HG03432 (cell line): ENCODE measurements around the gene HOXC6.

Experiments used
- ATAC-seq: cut with Tn5 transposase; IDR thresholded peaks from one replicate; pipeline ENCODE4 v1.9.1; 2021; ENCODE audit warnings: mild to moderate bottlenecking, moderate library complexity; ENCODE audit not compliant: unreplicated experiment

The HOXC6 gene

DNA sequence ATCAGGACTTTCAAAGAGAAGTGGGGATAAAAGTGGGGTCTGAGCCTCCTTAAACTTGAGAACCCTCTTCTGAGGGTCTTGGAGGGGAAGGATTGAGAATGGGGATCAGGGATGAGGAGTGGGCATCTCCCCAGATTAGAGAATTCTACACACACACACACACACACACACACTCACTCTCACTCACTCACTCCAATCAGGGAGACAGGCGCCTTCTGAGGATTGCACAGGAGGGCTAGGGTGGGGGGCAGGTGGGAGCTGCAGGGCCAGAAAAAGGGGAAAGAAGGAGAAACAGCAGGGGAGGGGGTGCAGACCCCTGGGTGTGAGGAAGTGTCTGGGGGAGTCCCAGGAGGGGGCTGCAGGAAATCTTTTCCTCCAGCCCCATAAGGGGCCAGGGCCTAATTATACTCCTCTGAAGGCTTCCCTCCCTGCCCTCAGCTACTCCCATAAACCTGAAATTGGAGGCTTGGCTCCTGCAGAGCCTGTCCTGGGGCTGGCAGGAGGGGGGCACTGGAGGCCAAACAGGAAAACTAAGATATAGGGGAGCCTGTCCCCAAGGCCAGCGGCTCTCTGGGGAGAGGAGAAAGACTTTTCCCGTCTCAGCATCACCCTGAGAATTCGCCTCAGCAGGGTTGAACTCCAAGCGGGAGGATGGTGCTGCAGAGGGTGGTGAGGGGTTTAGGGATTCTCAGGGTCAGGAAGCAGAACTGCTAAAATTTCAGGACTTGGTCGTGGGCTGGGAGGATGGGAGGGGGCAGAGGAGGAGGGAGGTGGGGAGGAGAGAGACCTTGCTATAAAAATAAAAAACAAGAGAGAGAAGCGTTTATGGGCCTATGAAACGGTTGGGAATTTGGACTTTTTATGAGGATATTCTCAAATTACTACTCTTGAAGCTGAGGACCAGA, 26.7 kb upstream of the HOXC6 start:
- ATAC-seq: no peak

DNA sequence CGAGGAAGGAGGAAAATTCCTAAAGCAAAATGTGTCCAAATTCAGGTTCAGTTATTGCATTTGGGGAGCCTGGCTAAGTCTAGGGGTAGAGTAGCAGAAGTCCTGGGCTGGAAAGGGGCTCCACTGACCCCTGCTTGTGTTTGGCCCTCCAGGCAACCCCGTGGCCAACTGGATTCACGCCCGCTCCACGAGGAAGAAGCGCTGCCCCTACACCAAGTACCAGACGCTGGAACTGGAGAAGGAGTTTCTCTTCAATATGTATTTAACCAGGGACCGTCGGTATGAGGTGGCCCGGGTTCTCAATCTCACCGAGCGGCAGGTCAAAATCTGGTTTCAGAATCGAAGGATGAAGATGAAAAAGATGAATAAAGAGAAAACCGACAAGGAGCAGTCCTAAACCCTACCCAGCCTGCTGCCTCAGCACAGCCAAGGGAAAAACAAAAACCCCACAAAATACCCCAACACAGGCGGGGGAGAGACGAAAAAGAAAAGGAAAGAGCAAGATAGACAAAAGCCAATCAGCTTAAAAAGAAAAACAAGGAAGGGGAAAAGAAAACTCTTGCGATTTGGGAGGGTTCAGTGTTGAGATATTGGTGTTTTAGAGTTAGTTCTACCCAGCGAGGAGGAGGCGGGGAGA, 25.8 kb upstream of the HOXC6 start:
- ATAC-seq: no peak

DNA sequence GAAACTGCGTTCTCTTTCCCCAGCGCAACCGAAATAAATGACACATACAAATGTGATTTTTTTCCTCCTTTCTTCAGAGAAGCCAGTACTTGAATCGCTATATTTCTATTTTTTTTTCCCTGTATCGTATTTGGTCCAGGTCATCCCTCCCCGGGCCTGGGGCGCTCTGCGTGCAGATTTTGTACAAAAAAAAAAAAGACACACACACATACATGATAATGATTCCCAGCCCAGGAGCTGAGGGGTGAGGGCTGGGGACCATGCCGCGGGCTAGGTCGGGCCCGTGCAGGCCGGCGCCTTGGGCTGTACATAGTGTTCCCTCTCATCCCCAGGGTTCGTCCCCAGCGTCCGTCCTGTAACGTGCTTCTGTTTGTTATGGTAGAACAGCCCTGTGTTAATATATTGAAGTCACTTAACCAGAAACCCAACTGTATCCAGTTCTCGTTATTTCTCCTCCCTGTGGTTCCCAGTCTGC, 25.3 kb upstream of the HOXC6 start:
- ATAC-seq: no peak

DNA sequence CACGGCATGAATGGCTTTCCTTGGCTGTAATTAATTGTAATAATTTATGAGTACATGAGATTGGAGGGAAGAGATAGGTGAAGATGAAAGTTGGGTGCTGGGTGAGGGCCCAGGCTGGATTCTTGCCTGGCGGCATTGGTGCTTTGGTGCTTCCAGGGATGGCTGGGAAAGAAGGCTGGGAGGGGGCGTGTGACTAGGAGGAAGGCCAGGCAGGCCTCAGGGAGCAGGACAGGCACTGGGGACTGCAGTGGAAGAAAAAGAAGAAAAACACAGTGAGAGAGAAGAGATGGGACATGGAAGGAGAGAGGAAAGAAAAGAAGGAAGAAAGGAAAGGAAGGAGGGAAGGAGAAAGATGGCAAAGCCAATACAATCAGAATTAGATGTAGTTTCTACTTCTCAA, 24.6 kb upstream of the HOXC6 start:
- ATAC-seq: no peak

DNA sequence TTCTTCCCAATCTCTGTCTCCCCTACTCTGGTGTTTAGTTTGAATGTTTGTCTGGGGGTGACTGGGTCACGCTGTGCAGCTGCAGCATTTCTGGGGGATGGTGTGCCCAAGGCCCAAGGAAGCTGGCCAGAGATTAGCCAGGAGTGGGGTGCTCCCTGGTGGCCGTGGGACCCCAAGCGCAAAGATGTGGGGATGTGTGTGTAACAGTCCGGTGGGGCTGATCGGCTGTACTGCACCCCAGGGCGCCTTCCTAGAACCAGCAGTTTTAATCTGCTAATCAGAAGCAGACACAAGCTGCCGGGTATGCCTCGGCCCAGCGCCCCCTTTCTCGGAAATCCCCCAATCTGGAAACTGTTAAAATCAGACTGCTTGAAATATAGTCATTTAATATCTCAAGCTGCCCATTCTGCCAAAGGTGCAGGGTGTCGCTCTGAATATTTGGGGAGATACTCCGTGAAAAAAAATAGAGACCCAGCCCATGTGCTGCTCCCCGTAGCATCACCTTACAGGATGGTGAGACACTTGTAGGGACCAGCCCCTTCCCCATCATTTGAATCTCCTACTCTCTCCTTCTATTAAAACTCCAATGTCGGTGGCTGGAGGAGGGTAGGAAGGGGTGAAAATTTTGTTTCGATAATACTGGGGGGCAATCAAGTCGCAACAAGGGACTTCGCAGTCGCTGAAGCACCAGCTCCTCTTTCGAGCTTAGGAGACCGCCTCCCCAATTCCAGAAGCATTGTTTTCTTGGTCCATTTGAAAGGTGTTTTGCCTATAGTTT, 24.0 kb upstream of the HOXC6 start:
- ATAC-seq: no peak

DNA sequence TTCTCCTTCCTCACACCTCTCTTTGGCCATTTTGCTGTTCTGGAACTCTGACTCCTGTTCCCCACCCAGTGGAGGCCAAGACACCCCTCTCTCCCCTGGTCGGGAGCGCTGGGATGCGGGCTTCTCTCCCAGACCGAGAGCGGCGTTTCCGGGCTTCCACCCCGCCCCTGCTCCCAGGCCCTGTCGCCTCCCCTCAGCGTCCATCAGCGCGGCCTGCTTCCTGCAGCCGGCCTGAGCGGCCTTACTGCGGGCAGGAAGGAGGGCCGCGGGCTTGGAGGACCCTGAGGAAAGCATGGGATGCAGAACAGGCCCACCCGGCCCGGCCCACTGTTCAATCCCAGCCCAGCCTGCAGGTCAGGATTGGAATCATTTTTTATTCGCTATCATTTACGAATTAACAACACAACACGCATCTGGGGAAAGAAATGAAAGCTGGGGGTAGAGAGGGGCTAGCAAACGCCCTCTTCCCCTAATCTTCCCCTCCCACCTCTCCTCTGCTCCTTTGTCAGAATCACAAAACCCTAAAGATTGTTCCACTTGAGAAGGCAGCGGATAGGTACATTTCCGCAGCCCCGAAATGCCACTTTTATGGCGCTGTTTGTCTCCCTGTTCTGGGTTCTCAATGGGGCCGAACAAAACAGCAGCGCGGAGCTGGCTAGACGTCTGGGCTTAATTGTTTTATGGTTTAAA, 23.3 kb upstream of the HOXC6 start:
- ATAC-seq: no peak

DNA sequence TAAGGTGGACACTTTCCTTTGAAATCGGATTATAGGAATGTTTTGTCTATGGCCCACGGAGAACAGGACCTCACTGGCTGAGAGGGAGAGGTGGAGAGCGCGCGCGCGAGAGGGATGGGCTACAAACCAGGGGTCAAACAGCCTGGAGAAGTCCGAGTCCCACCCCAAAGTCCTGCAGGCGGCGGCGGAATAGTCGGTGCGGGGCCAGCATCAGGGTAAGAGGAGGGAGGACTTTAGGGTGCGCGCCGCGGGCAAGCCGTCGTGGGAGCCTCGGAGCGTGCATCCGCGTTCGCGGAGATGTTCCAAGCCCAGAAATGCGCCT, 22.7 kb upstream of the HOXC6 start:
- no peak for ATAC-seq

DNA sequence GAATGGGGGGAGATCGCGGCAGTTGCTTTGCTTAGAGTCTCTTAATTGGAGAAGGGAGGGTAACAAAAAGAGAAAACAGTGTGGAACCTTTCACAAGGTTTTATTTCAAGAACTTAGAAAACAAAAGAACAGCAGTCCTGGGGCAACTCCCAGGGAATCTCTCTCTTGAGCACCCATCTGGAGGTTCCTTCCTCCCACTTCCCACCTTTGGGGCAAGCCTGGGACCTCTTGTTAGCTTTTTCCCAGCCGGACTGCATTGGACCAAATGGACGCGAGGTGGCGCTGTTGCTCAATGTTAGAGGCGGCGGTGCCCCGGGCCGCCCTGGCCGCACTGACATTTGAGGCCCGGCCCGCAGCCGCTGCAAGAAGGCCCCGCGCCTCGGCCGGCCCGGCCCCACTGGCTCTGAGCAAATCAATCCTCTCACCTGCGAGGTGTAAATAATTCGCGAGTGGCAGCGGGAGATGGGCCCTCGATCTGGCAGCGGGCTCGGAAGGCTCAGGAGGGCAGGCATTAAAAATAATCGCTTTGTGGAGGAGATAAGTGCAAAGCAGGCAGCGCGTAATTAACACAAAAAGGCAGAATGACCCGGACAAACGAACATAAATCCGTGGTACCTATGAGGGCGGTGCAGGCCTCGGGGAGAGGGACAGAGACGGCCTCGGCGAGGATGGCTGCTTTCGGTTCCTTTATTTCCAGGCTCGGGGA, 22.2 kb upstream of the HOXC6 start:
- peak; percentile 80 for ATAC-seq

DNA sequence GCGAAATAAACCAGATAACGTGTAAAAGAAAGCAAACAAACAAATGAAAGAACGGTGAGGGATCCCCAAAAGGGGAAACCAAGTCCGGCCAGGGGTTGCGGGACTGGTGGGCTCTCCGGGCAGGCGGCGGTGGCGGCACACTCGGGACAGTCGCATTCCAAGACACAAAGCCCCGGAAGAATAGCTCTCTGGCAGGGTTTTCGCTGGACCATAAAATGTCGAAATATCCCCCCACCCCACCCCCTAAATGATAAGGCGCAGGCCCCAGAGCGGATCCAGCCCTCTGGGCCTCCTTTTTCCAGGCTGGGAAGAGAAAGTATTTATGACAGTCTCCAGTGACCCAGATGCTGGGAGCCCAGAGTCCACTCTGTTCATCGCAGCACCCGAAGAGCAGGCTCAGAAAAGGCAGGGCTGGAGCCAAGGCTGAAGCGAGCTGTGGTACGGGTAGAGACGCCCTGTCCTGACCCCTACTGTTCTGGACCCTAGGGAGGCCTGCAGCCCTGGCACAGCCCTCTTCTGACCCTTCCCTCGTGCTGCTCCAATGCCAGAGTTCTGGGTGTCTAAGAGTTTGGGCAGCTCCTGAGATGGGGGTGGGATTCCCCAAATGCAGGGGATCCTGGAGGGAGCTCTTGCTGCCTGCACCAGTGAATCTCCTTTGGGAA, 21.6 kb upstream of the HOXC6 start:
- ATAC-seq: no peak

DNA sequence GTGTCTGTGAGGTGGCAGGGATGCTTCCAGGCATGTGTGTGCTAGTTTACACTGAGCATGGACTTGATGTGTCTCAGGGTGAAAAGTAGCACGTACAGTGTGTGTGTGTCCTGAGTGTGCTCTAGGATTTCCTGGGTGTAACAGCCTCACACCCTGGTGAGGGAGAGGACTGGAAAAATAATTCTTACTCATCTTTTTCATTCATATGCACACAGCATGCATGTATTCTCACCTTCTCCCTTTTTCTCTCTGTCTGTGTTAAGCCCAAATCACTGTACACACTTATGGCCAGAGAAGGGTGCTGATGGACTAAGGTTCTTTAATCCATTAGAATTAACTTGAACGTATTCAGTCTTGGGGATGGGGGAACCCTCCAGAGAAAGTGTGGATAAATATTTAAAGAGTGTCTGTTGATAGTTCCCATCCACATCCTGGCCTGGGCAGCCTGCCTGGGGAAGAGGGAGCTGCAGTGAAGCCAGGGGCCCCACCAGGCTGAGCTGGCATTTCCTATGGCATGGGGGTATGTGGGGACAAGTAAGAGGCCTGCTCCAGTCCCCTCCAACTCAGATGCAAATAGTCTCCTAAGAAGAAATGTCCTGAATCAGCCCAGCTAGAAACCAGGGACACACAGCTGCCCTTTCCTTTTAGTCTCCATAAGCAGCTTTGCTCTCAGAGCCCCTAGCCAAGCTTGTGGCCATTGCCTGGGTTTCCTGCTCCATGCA, 20.5 kb upstream of the HOXC6 start:
- ATAC-seq: no peak

DNA sequence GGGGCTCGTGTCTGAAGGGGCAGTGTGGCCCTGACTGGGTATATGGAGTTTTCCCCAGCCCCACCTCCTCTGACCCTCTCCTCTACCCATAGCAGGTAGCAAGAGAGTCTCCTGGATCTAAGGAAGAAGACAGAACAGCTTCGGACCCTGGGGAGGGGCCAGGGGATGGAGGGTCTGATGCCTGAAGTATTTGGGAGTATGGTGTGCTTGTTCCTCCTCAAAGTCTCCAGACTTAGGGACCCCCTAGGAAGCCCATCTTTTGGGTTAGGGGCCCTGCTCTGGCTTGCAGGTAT, 20.0 kb upstream of the HOXC6 start:
- ATAC-seq: no peak

DNA sequence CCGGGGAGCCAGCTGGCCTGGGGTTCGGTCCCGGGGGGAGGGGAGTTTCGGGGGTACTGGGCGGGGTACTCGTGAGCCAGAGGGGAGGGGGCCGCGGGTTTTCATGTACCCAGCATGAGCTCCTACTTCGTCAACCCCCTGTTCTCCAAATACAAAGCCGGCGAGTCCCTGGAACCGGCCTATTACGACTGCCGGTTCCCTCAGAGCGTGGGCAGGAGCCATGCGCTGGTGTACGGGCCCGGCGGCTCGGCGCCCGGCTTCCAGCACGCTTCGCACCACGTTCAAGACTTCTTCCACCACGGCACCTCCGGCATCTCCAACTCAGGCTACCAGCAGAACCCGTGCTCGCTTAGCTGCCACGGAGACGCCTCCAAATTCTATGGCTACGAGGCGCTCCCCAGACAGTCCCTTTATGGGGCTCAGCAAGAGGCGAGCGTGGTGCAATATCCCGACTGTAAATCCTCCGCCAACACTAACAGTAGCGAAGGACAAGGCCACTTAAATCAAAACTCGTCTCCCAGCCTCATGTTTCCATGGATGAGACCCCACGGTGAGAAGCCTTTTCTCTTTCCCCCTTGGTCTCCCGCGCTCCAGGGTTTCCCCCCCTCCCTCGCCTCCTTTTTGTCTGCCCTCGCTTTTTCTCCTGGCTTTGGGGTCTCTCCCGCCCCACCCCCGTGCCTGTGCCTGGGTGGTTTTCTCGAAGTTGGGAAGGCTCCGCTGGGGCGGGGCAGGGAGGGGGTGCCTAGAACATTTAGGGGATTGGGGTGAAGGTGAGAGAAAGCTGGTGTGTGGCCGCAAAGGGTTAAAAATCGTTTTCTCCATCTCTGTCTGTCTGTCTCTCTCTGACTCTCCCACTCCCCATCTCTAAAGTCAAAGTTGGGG, 18.8 kb upstream of the HOXC6 start:
- no peak for ATAC-seq

DNA sequence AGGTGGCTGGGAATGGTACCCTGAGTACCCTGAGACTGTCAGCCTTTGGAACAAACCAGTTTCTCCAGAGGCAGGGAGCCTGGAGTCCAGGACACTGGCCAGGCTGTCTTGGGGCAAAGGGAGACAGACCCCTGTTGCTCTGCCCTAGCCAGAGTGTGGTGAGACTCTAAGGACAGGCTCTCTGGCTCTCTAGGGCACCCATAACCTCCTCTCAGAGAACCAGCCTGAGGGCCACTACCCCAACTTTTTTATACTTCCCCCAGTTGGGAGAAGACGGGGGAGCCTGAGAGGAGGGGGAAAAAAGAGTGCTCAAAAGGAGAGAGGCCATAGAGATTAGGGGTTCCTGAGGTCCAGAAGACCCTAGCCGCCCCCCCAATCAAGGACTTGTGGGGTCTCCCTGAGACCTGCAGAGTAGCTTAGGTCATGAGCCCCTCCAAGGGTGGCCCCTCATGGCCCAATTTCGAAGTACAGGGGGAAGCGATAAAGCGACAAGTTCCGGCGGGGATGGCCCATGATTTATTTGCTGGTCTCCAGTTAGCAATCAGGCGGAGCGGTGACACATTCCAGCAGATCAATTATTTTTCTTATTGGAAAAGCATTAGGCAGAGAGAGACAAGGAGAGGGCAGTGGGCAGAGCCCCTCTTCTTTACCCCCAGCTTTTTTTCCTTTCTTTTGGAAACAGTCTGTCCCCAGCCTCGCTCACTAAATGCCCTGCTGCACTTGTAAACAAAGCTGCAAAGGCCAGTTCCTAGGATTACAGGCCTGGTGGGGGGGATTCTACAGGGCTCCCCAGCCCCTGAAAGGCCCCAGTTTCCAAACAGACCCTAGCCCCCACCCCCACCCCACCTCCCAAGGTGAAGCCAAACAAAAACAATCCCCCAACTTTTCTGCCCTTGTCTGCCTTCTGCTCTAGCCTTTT, 17.9 kb upstream of the HOXC6 start:
- ATAC-seq: no peak

DNA sequence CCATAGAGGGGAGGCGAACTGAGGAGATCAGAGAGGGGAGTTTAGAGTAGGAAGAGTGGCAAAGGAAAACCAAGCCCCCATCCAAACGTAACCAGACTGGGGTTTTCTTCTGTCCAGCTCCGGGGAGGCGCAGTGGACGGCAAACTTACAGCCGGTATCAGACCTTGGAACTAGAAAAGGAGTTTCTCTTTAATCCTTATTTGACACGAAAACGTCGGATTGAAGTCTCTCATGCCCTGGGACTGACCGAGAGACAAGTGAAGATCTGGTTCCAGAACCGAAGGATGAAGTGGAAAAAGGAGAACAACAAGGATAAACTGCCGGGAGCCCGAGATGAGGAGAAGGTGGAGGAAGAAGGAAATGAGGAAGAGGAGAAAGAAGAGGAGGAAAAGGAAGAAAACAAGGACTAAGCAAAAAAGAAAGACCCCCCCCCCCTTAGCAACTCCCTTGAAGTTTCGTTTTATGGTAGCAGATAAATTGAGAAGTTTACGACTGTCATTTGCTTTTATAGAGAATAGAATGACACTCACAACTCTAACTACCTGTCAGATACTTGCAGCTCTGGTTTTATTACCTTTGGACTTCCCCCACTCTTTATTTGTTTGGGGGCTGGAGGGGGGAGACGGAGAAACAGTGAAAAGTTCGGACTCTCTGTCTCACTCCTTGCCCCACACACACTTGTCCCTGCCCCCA, 17.1 kb upstream of the HOXC6 start:
- ATAC-seq: no peak

DNA sequence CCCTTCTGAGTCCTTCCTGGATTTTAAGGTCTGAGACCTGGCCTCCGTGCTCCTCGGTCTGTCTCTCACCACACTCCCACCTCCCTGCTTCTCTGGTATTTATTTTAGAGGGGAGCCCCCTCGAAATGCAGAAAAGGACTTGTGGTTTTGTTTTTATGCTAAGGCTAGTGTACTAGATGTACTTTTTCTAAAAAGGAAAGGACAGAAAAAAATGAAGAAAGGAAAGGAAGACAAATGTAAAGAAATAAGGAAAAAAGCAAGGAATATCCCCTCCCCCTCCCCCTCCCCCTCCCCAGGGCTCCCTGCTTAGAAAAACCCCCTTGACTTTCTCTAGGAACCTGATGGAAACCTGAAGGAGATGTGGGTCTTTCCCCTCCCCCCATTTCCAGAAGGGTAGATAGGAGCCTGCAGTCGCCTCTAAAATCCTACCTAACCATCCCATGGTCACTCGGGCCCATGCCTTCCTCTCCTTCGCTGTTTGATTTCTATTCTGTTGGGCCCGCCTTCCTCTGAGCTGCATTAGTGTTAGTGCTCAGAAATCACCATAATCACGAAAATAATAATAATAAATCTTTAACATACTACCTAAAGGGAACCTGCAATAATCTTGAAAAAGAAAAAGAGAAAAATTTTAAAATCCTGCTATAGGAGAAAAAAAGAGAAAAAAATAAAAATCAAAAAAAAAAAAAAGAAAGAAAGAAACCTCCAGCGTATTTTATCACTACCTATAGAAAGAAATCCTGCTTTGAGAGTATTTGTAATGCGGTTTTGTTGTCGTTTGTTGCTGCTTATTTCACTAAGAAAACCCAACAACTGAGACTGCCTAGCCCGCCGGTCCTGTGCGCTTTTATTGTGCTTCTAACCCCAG, 16.3 kb upstream of the HOXC6 start:
- ATAC-seq: no peak
